GM18907 (cell line): Measurements from ENCODE around the gene F8A2.
A peak's percentile ranks its signal among the peaks of the same experiment; 100 is the strongest.
"Not testable (repeated sequence)": the region's sequence is repeated elsewhere in the genome, so short reads cannot be mapped to it uniquely, and the experiment has no call there.

Experiments
- ATAC-seq: cut with Tn5 transposase; IDR thresholded peaks from one replicate; pipeline ENCODE4 v1.9.1; 2021; ENCODE audit warnings: mild to moderate bottlenecking, moderate library complexity; ENCODE audit not compliant: unreplicated experiment

Gene F8A2

DNA sequence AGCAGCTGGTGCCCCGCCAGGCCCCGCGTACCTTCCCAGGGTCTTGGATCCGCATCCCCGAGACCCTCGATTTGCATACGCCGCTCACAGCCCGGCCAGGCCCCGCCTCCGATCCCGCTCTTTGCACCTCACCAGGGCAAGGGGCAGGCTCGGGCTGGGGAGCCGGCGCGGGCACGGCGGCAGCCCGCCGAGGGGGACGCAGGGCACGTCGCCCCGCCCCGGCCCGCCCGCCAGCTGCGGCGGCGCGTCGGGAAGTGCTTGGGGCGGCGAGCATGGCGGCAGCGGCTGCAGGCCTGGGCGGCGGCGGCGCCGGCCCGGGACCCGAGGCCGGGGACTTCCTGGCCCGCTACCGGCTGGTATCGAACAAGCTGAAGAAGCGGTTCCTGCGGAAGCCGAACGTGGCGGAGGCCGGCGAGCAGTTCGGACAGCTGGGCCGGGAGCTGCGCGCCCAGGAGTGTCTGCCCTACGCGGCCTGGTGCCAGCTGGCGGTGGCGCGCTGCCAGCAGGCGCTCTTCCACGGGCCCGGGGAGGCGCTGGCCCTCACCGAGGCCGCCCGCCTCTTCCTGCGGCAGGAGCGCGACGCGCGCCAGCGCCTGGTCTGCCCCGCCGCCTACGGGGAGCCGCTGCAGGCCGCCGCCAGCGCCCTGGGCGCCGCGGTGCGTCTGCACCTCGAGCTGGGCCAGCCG is at the start of gene F8A2:
Gene F8A2, plus strand, starts transcription at position 253 of the 686 bp plus-strand sequence. Its CDS starts 20 bp downstream, at position 273.
- ATAC-seq = peak; percentile 81

DNA sequence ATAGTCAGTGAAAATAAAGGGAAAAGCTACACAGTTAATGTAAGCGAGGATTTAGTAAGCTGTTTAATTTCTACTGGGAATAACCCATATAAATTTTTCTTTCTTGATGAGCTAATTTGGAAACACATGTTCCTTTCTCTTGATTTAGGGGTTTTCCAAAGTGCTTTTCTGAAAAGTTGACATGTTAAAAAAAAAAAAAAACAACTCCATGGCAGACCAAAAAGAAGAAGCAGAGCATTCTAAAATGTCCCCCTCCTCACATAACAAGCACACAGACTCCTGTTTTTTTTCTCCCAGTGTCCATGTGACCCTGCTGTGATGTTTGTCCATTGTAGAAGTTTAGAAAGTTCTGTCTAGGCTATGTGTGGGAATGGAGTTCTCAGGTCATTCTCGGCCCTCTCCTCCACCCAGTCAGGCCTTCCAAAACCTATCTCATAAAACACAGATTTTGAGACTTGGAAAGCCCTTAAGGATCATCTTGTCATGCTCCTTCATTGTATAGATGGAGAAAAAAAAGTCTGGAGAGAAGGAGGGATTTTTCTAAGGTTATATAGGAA is 48.3 kb upstream of the F8A2 start:
- no peak for ATAC-seq

DNA sequence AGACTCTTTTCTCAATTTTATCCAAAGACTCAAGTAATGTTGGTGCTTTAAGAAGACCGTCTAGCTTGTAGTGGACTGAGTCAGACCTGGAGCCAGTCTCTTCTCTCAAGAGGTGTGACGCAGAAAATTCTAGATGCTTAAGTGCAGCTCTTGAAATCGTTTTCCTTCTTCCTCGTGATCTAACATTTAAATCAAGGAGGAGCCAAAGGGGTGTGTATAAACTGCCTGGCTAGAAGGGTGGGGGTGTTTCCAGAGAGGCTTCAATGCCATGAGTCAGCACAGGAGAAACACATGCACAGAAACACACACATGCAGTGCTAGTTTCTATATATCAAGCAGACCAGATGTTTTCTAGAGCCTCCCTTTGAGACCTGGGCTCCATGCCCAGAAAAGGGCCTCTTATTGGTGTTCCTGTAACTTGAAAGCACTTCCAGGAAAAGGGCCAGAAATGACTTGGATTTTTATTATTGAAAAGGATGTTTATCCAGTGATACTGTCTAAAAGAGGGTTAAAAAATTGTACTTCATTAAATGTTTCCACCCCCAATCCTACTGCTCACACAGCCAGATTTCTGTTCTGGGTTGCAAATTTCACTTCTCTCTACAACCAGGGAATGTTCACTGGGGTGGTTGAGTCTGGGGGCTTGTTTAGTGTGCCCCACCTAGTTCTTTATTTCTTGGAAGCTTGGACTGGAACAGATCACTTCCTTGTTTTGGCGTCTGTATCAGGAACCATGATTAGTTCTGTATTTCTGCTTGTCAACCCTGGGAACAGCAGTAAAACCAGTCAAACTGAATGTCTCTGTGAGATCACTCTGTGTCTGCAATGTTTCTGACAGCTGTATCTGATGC is 47.2 kb upstream of the F8A2 start, which contains the start of gene CLIC2:
Gene CLIC2, minus strand, starts transcription at position 129 of the 851 bp plus-strand sequence. CDS start 187 bp downstream, outside the sequence.
- peak; percentile 51 for ATAC-seq

DNA sequence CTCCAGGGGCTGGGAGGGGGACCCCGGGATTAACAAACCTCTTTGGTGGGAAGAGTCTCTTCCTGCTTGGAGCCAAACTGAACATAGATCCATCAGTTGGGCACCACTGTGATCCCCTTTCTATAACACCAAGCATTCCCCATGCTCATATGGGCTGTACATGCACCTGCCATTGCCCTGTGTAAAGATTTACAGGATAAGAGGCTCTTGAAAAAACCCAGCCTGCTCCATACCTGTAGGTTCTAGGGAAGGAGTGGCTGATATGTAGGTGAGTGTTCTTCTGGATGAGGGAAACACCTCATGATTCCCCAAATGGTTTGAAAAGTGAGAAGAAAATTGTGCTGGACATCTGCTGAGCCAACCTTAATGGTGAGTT is 46.6 kb upstream of the F8A2 start:
- ATAC-seq = not testable (repeated sequence)

DNA sequence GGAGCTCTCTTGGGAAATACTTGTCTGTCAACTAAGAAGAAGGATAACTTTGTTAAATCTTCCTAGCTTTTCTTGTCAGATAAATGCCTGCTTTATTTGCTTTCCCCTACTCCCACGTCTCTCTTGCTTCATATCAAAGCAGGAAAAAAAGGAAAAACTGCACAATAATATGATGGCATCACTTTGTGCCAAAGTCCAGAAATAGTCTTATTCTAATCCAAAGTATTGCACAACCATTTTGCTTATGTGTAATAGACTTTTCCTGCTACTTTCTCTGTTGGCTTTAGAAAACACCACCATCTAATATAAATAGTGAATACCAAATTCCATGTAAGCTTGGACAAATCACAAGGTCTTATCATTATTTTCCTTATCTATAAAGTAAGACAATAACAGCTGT is 36.2 kb upstream of the F8A2 start:
- not testable (repeated sequence) for ATAC-seq

DNA sequence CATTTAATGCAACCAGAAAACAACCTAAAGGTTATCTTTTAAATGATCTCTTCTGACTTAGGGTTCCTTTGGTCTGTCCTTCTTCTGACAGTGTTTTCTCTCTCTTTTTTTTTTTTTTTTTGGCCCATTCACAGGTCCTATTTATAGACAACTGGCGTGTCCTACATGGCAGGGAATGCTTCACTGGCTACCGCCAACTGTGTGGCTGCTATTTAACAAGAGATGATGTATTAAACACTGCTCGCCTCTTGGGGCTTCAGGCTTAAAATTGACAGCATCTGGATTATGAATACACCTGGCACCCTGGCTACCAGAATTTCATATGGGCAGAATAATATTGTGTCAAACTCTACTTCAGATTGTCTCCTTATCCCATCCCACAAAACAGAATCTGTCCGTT is 32.4 kb upstream of the F8A2 start:
- not testable (repeated sequence) for ATAC-seq

DNA sequence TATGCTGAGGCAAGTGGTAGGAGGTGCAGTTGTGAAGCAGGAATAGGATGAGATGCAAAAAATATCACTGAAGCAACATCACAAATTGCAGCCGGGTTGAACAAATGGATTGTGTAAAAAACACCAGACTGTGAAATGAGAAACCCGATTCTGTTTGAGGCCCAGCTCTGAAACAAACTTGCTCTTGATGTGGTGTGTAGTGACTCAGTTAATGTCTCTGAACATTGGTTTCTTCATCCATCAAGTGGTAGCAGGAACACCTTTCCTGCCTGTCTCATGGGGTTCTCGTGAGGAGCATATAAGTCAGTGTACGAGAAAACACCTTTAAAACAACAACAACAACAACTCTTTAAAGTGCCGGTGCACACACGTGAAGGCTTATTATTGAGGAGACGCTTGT is 18.2 kb upstream of the F8A2 start:
- not testable (repeated sequence) for ATAC-seq

DNA sequence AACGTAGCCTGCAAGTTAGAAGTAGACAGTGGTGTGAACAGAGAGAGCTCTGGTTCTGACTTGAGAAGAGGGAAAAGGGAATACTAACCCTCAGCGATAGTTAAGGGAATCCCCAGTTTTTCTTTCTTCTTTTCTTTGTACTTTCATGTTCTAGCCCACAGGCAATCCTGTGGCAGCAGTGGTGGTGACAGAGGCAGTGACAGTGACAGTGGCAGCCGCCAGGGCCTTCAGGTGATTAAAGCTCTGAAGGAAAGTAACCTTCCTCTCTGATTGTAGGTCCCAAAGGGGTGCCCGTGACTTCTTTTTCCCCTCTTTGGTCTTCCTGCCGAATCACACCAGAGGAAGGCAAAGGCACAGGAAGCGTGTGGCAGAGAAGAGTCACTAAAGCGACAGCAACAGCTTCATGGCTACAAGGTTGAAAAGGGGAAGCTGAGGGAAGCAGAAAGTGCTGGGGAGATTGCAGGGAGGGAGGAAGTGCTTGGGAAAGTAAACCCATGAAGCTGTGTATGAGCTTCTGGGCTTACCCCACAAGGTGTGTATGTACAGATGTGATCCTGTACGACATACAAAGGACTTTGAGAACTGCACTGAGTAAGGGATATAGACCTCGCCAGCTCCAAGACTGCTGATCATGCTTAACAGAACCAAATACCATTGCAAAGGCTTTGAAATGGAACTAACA is 8.0 kb upstream of the F8A2 start:
- ATAC-seq = peak; percentile 76

DNA sequence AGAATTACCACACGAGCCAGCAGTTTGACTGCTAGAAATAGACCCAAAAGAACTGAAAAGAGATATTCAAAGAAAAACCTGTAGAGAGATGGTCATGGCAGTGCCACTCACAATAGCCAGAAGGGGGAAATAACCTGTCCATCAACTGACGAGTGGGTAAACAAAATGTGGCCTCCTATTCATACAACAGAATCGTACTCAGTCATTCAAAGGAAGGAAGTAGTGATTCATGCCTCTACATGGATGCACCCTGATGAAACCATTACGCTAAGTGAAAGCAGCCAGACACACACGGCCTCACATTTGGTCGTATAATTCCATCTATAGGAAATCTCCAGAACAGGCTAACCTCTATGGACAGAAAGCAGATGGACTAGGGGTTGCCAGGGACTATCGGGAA is 2.1 kb upstream of the F8A2 start:
- ATAC-seq = not testable (repeated sequence)

DNA sequence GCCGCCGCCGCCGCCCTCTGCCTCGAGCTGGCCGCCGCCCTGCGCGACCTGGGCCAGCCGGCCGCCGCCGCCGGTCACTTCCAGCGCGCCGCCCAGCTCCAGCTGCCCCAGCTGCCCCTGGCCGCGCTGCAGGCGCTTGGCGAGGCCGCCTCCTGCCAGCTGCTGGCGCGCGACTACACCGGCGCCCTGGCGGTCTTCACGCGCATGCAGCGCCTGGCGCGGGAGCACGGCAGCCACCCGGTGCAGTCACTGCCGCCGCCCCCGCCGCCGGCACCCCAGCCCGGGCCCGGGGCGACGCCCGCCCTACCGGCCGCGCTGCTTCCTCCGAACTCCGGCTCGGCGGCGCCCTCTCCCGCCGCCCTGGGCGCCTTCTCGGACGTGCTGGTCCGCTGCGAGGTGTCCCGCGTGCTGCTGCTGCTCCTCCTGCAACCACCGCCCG is 653 bp downstream of the F8A2 start:
- ATAC-seq = peak; percentile 54

DNA sequence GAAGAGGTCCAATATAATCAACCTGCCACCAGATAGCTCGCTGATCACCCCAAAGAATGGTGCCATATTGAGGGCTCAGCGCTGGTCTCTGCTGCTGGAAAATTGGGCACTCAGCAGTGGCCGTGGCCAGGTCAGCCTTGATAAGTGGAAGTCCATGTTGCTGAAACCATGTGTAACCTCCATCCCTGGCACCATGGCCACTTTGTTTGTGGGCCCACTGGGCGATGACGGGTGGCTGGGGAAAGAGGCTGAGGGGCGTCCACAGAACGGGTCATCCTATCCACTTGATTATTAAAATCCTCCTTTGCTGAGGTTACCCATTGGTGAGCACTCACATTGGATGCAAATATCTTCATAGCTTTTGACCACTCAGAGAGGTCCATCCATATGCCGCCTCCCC is 7.7 kb downstream of the F8A2 start:
- ATAC-seq = no peak

DNA sequence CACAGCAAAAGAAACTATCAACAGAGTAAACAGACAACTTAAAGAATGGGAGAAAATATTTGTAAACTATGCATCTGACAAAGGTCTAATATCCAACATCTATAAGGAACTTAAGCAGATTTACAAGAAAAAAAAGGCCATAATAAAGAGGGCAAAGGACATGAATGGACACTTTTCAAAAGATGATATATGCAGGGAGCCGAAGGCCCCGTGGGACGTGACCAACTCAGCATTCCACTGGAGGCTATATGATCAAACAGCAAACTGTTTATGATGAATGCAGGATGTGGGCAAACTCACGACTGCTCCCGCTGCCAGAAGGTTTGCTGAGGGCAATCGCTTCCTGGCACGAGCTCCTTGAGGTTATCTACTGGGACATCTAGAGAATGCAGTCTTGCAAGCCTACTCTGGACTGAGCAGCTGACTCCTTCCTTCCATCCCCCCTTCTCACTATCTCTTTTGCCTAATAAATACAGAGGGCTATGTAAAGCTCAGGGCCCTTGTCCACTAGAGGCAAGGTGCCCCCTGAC is 12.9 kb downstream of the F8A2 start:
- not testable (repeated sequence) for ATAC-seq

DNA sequence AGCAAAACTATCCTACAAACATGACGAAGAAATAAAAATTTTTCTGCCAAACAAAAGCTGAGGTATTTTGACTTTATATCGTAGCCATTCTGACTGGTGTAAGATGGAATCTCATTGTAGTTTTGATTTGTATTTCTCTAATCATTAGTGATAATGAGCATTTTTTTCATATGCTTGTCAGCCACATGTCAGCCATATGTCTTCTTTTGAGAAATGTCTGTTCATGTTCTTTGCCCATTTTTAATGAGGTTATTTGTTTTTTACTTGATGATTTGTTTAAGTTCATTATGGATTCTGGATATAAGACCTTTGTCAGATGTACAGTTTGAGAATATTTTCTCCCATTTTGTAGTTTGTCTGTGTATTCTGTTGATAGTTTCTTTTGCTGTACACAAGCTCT is 24.5 kb downstream of the F8A2 start:
- no peak for ATAC-seq

DNA sequence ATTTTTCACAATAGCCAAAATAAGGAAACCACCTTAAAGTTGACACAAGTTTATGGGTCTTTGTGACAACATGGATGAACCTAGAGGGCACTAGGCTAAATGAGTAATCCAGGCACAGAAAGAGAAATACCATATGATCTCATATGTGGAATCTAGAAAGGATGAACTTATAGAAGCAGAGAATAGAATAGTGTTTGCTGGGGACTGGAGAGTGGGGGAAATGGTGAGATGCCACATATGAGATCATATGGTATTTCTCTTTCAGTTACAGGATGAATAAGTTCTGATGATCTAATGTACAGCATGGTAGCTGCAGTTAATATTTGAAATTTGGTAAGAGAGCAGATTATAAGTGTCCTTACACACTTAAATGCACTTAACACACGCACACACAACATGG is 35.9 kb downstream of the F8A2 start:
- no peak for ATAC-seq
